Common myeloid progenitor, CD34-positive (primary cell): ENCODE results near the gene MACO1.

Source experiments
- CTCF ChIA-PET: fragments of 350-600 bp; sonication (Branson Sonifier 250); formaldehyde crosslinking; loops from one replicate; lab custom pipeline; 2021; ENCODE audit warnings: antibody characterized with exemption; lab: Charles Lee
- POLR2A ChIA-PET: fragments of 350-600 bp; sonication (Branson Sonifier 250); formaldehyde crosslinking; loops from one replicate; lab custom pipeline; 2021; ENCODE audit warnings: antibody characterized with exemption; lab: Charles Lee
- DNase-seq, 3 donors: peaks; one replicate each; pipeline versions ENCODE4 v3.0.0 to v3.0.0-alpha.2; 2013
- H3K27ac ChIP-seq, 2 experiments: 1 replicate in 1 of 2; 2 replicates in 1 of 2; pipeline ENCODE4 v1.7.0; 2013; ENCODE audit warnings: inconsistent platforms in 2 of 2, low read length in 2 of 2, mild to moderate bottlenecking in 2 of 2, low read depth in 1 of 2, moderate library complexity in 1 of 2; ENCODE audit not compliant: severe bottlenecking in 2 of 2, insufficient read depth in 1 of 2, poor library complexity in 1 of 2
- H3K27me3 ChIP-seq, 5 experiments: replicated peaks in 2 of 5; 1 replicate in 3 of 5; 2 replicates in 2 of 5; pipeline versions ENCODE4 v1.6.1 to v1.7.0; 2013; ENCODE audit warnings: low read length in 4 of 5, mild to moderate bottlenecking in 2 of 5, moderate library complexity in 2 of 5, inconsistent platforms in 1 of 5; ENCODE audit not compliant: insufficient read depth in 5 of 5, control insufficient read depth in 4 of 5
- H3K36me3 ChIP-seq, 4 experiments: 1 replicate in 2 of 4; 2 replicates in 2 of 4; pipeline versions ENCODE4 v1.6.1 to v1.7.0; 2013; ENCODE audit warnings: low read length in 3 of 4, control low read depth in 1 of 4, mild to moderate bottlenecking in 1 of 4; ENCODE audit not compliant: control insufficient read depth in 4 of 4, insufficient read depth in 4 of 4
- H3K4me1 ChIP-seq, 4 experiments: 1 replicate in 3 of 4; 2 replicates in 1 of 4; pipeline versions ENCODE4 v1.6.1 to v1.7.1; 2013; ENCODE audit warnings: low read length in 3 of 4, mild to moderate bottlenecking in 3 of 4, control low read depth in 1 of 4, inconsistent platforms in 1 of 4, moderate library complexity in 1 of 4; ENCODE audit not compliant: control insufficient read depth in 4 of 4, insufficient read depth in 4 of 4; ENCODE audit errors: control extremely low read depth in 1 of 4
- H3K4me3 ChIP-seq, 7 experiments: 1 replicate in 4 of 7; 2 replicates in 3 of 7; pipeline versions ENCODE4 v1.5.1 to v1.7.0; 2013; ENCODE audit warnings: mild to moderate bottlenecking in 7 of 7, low read length in 6 of 7, moderate library complexity in 6 of 7, inconsistent platforms in 2 of 7, low read depth in 2 of 7, control low read depth in 1 of 7; ENCODE audit not compliant: insufficient read depth in 4 of 7, control insufficient read depth in 1 of 7; ENCODE audit errors: extremely low read depth in 1 of 7
- H3K9me3 ChIP-seq, 5 experiments: 1 replicate in 4 of 5; 2 replicates in 1 of 5; pipeline versions ENCODE4 v1.6.1 to v1.7.1; 2013; ENCODE audit warnings: low read length in 4 of 5, mild to moderate bottlenecking in 2 of 5, inconsistent platforms in 1 of 5, low read depth in 1 of 5, moderate library complexity in 1 of 5; ENCODE audit not compliant: control insufficient read depth in 4 of 5, insufficient read depth in 2 of 5; ENCODE audit errors: control extremely low read depth in 1 of 5
- WGBS: methylation state at CpG from one replicate; pipeline ENCODE4 v1.1.5; 2013; ENCODE audit not compliant: insufficient coverage; 5-methylcytosine and 5-hydroxymethylcytosine counted together

The MACO1 gene

GRCh38 chr1:25540750-25541342 lies 110.1 kb downstream of the MACO1 start:
- CTCF ChIA-PET = interaction anchor here (1.1 kb wide), 1 partner anchor 41 kb away, joined by 4 read pairs; no protein-coding TSS in a partner anchor
- DNase-seq = no peak
- peaks cover 0 to 28% (median 21%) of the 10 kb centered on the region in 4 experiments for H3K4me1 ChIP-seq
- no peaks in the 10 kb centered on the region for H3K27me3 ChIP-seq
- POLR2A ChIA-PET = no interaction called here
- H3K9me3 ChIP-seq = no peaks in the 10 kb centered on the region
- no peaks in the 10 kb centered on the region for H3K36me3 ChIP-seq
- no peak overlapping the region for H3K27ac ChIP-seq
- WGBS = 96% methylated on average over 13 of the region's 13 CpGs
- no peak overlapping the region for H3K4me3 ChIP-seq

GRCh38 chr1:25541425-25541824 lies 110.7 kb downstream of the MACO1 start:
- H3K4me3 ChIP-seq = no peak overlapping the region
- H3K9me3 ChIP-seq = no peaks in the 10 kb centered on the region
- no peak overlapping the region for H3K27ac ChIP-seq
- no peaks in the 10 kb centered on the region for H3K27me3 ChIP-seq
- peaks cover 0 to 34% (median 21%) of the 10 kb centered on the region in 4 experiments for H3K4me1 ChIP-seq
- POLR2A ChIA-PET = no interaction called here
- 100% methylated on average over 1 of the region's 1 CpG for WGBS
- no peaks in the 10 kb centered on the region for H3K36me3 ChIP-seq
- CTCF ChIA-PET = interaction anchor here (1.1 kb wide), 1 partner anchor 40 kb away, joined by 4 read pairs; no protein-coding TSS in a partner anchor
- DNase-seq = no peak

GRCh38 chr1:25541889-25542658 lies 111.4 kb downstream of the MACO1 start:
- Histone ChIP-seq H3K4me1 (peaks cover 0 to 32% (median 21%) of the 10 kb centered on the region in 4 experiments), H3K36me3 (no peaks in the 10 kb centered on the region), H3K27me3 (no peaks in the 10 kb centered on the region), H3K27ac (no peak overlapping the region), H3K9me3 (no peaks in the 10 kb centered on the region), H3K4me3 (no peak overlapping the region)
- WGBS = 95% methylated on average over 8 of the region's 8 CpGs
- ChIA-PET POLR2A (no interaction called here), CTCF (no interaction called here)
- DNase-seq = no peak

GRCh38 chr1:25543005-25543424 lies 112.3 kb downstream of the MACO1 start:
- H3K36me3 ChIP-seq = no peaks in the 10 kb centered on the region
- ChIA-PET CTCF (interaction anchor here (1.0 kb wide), 1 partner anchor 187 kb away, joined by 3 read pairs; no protein-coding TSS in a partner anchor), POLR2A (no interaction called here)
- no peaks in the 10 kb centered on the region for H3K27me3 ChIP-seq
- H3K4me1 ChIP-seq = peaks cover 0 to 35% (median 24%) of the 10 kb centered on the region in 4 experiments
- no peak overlapping the region for H3K27ac ChIP-seq
- no peak for DNase-seq
- no CpG with 5 or more reads among the region's 7 CpGs for WGBS
- peak overlapping the region in 4 of 7 experiments; percentile 74 to 81 (median 76) for H3K4me3 ChIP-seq
- H3K9me3 ChIP-seq = no peaks in the 10 kb centered on the region

- Histone ChIP-seq H3K36me3 (no peaks in the 10 kb centered on the region), H3K4me1 (peaks cover 0 to 40% (median 28%) of the 10 kb centered on the region in 4 experiments), H3K27ac (no peak within 1 kb of the TSS), H3K4me3 (peak within 1 kb of the TSS; percentile 52 to 81 (median 75)), H3K9me3 (no peaks in the 10 kb centered on the region), H3K27me3 (no peaks in the 10 kb centered on the region)
- WGBS = 0% methylated on average over 88 of the region's 99 CpGs
- peak in 2 of 3 donors; percentile 46 to 55 for DNase-seq
- ChIA-PET POLR2A (no interaction called here), CTCF (interaction anchor here (1.0 to 1.5 kb wide), 2 partner anchors 11 to 187 kb away, joined by 3 to 4 read pairs; no protein-coding TSS in a partner anchor)
Measured at GRCh38 chr1:25543425-25544242, 112.9 kb downstream of the MACO1 start, which contains the start of gene LDLRAP1. Gene LDLRAP1, plus strand, starts transcription at chr1:25543606. Its CDS starts 93 bp downstream, at chr1:25543699.

GRCh38 chr1:25544243-25544764 lies 113.6 kb downstream of the MACO1 start:
- Histone ChIP-seq H3K9me3 (no peaks in the 10 kb centered on the region), H3K27me3 (no peaks in the 10 kb centered on the region), H3K27ac (no peak overlapping the region), H3K36me3 (no peaks in the 10 kb centered on the region), H3K4me3 (peak overlapping the region; percentile 52 to 81 (median 75)), H3K4me1 (peaks cover 1 to 47% (median 35%) of the 10 kb centered on the region in 4 experiments)
- WGBS = 2% methylated on average over 21 of the region's 25 CpGs
- ChIA-PET CTCF (interaction anchor here (1.5 kb wide), 1 partner anchor 10 kb away, joined by 4 read pairs; no protein-coding TSS in a partner anchor), POLR2A (no interaction called here)
- DNase-seq = no peak
